ENCODE results near the gene AFG1L. TPM values are rescaled to one million over a fixed set of nuclear protein-coding genes. Genes with fewer than 3 reads are reported as not detected.
"Not testable (repeated sequence)": the region's sequence is repeated elsewhere in the genome, so short reads cannot be mapped to it uniquely, and the experiment has no call there.

Gene AFG1L
- total RNA-seq, 2 experiments from 2014 or later = 5.3 to 6.3 TPM

DNA sequence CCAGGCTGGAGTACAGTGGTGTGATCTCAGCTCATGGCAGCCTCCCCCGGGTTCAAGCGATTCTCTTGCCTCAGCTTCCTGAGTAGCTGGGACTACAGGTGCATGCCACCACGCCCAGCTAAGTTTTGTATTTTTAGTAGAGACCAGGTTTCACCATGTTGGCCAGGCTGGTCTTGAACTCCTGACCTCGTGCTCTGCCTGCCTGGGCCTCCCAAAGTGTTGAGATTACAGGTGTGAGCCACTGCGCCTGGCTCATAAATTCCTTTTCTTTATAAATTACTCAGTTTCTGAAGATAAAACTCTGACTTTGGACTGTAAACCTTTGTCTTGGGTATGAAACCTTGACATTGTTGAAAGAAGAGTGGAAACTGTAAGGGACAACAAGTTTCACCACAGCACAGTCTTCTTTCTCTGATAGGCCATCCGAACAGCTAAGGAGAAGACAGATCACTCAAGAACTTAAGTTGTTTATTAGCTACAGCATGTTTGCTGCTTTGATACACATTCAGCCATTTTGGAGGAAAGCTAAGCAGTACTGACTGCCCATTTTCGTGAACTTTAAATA, 35.4 kb downstream of the AFG1L start:
- DNase-seq; H3K9me3 Mint-ChIP-seq; intact Hi-C loops (cut with micrococcal nuclease); POLR2A ChIA-PET; H3K4me3 Mint-ChIP-seq; CTCF ChIA-PET; H3K27ac Mint-ChIP-seq; H3K4me1 Mint-ChIP-seq (ENCODE audit: low read depth); H3K27me3 Mint-ChIP-seq: not testable (repeated sequence)
- peaks cover 14% of the 10 kb centered on the region for H3K36me3 Mint-ChIP-seq

- ChIA-PET POLR2A (no interaction called here), CTCF (no interaction called here)
- H3K4me3 Mint-ChIP-seq = no peak overlapping the region
- intact Hi-C loops (cut with micrococcal nuclease) = no loop called here
- H3K4me1 Mint-ChIP-seq (ENCODE audit: low read depth) = no peaks in the 10 kb centered on the region
- H3K9me3 Mint-ChIP-seq = no peaks in the 10 kb centered on the region
- no peaks in the 10 kb centered on the region for H3K27me3 Mint-ChIP-seq
- peaks cover 14% of the 10 kb centered on the region for H3K36me3 Mint-ChIP-seq
- no peak overlapping the region for H3K27ac Mint-ChIP-seq
- DNase-seq = no peak
Observed at GRCh38 chr6:108330806-108331205, 36.0 kb downstream of the AFG1L start.

- peaks cover 11% of the 10 kb centered on the region for H3K36me3 Mint-ChIP-seq
- no peaks in the 10 kb centered on the region for H3K4me1 Mint-ChIP-seq (ENCODE audit: low read depth)
- no peak overlapping the region for H3K4me3 Mint-ChIP-seq
- no peak overlapping the region for H3K27ac Mint-ChIP-seq
- intact Hi-C loops (cut with micrococcal nuclease) = no loop called here
- DNase-seq = no peak
- no peaks in the 10 kb centered on the region for H3K9me3 Mint-ChIP-seq
- H3K27me3 Mint-ChIP-seq = no peaks in the 10 kb centered on the region
- ChIA-PET POLR2A (no interaction called here), CTCF (no interaction called here)
Observed at GRCh38 chr6:108331982-108332381, 37.1 kb downstream of the AFG1L start.

DNA sequence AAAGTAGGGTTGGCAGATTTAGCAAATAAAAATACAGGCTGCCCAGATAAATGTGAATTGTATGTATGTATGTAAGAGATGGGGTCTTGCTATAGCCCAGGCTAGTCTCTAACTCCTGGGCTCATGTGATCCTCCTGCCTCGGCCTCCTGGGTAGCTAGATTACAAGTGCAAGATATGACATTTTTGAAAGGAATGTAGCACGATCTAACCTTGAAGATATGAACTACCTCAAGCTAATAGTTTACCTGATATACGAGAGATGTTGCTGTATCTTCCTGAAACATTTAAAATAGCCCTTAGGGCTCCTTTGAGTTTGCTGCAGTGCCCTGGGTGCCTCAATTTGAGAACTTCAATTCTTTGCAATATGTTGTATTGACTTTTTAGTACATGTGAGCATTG, 42.1 kb downstream of the AFG1L start:
- DNase-seq = no peak
- H3K27me3 Mint-ChIP-seq = no peaks in the 10 kb centered on the region
- ChIA-PET CTCF (no interaction called here), POLR2A (no interaction called here)
- intact Hi-C loops (cut with micrococcal nuclease) = no loop called here
- no peaks in the 10 kb centered on the region for H3K9me3 Mint-ChIP-seq
- H3K4me3 Mint-ChIP-seq = no peak overlapping the region
- no peak overlapping the region for H3K27ac Mint-ChIP-seq
- no peaks in the 10 kb centered on the region for H3K4me1 Mint-ChIP-seq (ENCODE audit: low read depth)
- H3K36me3 Mint-ChIP-seq = no peaks in the 10 kb centered on the region

GRCh38 chr6:108337721-108338120, 42.9 kb downstream of the AFG1L start:
- CTCF ChIA-PET = no interaction called here
- Mint-ChIP-seq H3K27ac (no peak overlapping the region), H3K27me3 (no peaks in the 10 kb centered on the region), H3K9me3 (no peaks in the 10 kb centered on the region), H3K4me1 (ENCODE audit: low read depth) (no peaks in the 10 kb centered on the region), H3K4me3 (no peak overlapping the region), H3K36me3 (no peaks in the 10 kb centered on the region)
- DNase-seq = no peak
- POLR2A ChIA-PET = no interaction called here
- intact Hi-C loops (cut with micrococcal nuclease) = no loop called here

DNA sequence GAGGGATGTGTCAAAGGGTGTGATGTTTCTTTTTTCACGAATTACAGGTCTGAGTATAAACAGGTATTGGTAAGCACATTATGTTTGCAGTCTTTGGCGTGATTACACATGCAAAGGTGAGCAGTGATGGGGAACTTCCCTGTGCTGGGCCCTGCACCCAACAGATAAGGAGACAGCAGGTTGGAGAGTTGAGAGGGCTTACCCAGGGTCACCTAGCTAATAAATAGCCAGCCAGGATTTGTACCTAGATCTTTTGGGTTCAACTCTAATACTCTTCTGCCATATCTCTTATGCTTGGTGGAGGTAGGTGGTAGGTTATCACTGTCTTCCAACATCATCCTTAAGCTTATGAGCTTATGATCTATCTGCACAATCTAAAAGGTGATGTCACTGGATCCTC, 46.5 kb downstream of the AFG1L start:
- Mint-ChIP-seq H3K4me1 (ENCODE audit: low read depth) (no peaks in the 10 kb centered on the region), H3K4me3 (no peak overlapping the region), H3K27me3 (no peaks in the 10 kb centered on the region), H3K27ac (no peak overlapping the region), H3K9me3 (no peaks in the 10 kb centered on the region), H3K36me3 (peaks cover 3% of the 10 kb centered on the region)
- no peak for DNase-seq
- POLR2A ChIA-PET = no interaction called here
- CTCF ChIA-PET = no interaction called here
- intact Hi-C loops (cut with micrococcal nuclease) = no loop called here

DNA sequence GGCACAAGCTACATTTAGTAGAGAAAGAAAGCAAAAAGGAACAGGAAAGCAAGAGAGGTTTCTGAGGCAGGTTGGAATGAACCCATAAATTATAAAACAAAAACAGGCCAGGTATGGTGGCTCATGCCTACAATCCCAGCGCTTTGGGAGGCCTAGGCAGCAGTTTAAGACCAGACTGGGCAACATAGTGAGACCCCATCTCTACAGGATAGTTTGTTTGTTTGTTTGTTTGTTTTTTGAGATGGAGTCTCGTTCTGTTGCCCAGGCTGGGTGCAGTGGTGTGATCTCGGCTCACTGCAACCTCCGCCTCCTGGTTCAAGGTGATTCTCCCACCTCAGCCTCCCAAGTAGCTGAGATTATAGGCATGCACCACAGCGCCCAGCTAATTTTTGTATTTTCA, 49.0 kb downstream of the AFG1L start:
- Mint-ChIP-seq H3K4me3 (no peak overlapping the region), H3K36me3 (peaks cover 10% of the 10 kb centered on the region), H3K4me1 (ENCODE audit: low read depth) (peaks cover 7% of the 10 kb centered on the region), H3K27ac (no peak overlapping the region), H3K9me3 (no peaks in the 10 kb centered on the region), H3K27me3 (no peaks in the 10 kb centered on the region)
- ChIA-PET CTCF (no interaction called here), POLR2A (no interaction called here)
- DNase-seq = no peak
- intact Hi-C loops (cut with micrococcal nuclease) = no loop called here

DNA sequence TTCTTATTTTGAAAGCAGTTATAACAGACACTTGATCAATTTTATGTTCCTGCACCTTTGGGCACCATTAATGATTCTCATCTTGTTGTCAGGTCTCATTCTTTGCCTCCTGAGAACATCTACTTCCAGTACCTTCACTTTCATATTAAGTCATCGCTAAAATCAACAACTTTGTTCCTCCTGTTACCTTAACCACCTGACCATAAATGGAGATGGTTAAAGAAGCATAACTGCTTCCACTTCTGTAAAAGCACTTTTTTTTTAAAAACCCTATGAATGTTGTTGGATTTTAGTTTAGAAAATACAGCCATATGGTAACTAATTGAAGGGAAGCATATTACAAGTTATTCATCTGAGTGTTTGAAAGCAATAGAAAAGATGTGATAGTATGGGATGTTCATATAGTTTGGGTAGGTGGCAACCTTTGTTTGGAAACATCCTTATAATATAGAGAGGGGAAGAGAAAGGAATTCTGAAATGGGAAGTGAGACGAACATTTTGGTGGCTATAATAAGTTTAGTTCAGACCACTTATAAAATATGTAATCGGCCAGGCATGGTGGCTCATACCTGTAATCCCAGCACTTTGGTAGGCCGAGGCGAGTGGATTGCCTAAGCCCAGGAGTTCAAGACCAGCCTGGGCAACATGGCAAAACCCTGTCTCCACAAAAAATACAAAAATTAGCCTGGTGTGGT, 53.9 kb downstream of the AFG1L start:
- intact Hi-C loops (cut with micrococcal nuclease) = no loop called here
- Mint-ChIP-seq H3K4me1 (ENCODE audit: low read depth) (peaks cover 8% of the 10 kb centered on the region), H3K36me3 (peaks cover 10% of the 10 kb centered on the region), H3K27ac (peak overlapping the region; percentile 11), H3K4me3 (no peak overlapping the region), H3K9me3 (no peaks in the 10 kb centered on the region), H3K27me3 (no peaks in the 10 kb centered on the region)
- no peak for DNase-seq
- POLR2A ChIA-PET = no interaction called here
- CTCF ChIA-PET = no interaction called here

GRCh38 chr6:108350528-108350927, 55.7 kb downstream of the AFG1L start:
- POLR2A ChIA-PET = no interaction called here
- DNase-seq = no peak
- Mint-ChIP-seq H3K36me3 (peaks cover 10% of the 10 kb centered on the region), H3K27me3 (no peaks in the 10 kb centered on the region), H3K4me3 (no peak overlapping the region), H3K27ac (no peak overlapping the region), H3K4me1 (ENCODE audit: low read depth) (peaks cover 8% of the 10 kb centered on the region), H3K9me3 (no peaks in the 10 kb centered on the region)
- CTCF ChIA-PET = no interaction called here
- intact Hi-C loops (cut with micrococcal nuclease) = no loop called here

GRCh38 chr6:108353853-108354252, 59.0 kb downstream of the AFG1L start:
- Mint-ChIP-seq H3K4me3 (no peak overlapping the region), H3K27me3 (no peaks in the 10 kb centered on the region), H3K4me1 (ENCODE audit: low read depth) (peaks cover 2% of the 10 kb centered on the region), H3K9me3 (no peaks in the 10 kb centered on the region), H3K36me3 (peaks cover 12% of the 10 kb centered on the region), H3K27ac (no peak overlapping the region)
- intact Hi-C loops (cut with micrococcal nuclease) = no loop called here
- ChIA-PET POLR2A (no interaction called here), CTCF (no interaction called here)
- no peak for DNase-seq

DNA sequence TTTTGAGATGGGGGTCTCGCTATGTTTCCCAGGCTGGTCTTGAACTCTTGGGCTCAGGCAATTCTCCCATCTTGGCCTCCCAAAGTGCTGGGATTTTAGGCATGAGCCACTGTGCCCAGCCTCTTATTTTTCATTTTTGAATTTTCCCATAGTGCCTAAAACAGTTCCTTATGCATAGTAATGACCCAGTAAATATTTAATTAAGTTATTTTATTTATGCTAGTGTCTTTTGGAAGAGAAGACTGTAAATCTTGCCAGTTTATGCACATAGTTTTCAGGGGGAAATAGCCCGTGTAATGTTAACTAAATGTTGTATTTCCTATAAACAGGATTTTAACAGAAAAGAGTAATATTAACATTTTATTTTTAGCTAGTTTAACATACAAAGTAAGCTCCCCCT, 60.3 kb downstream of the AFG1L start:
- Mint-ChIP-seq H3K27me3 (no peaks in the 10 kb centered on the region), H3K36me3 (peaks cover 14% of the 10 kb centered on the region), H3K27ac (no peak overlapping the region), H3K9me3 (no peaks in the 10 kb centered on the region), H3K4me3 (no peak overlapping the region), H3K4me1 (ENCODE audit: low read depth) (no peaks in the 10 kb centered on the region)
- POLR2A ChIA-PET = no interaction called here
- no peak for DNase-seq
- intact Hi-C loops (cut with micrococcal nuclease) = no loop called here
- CTCF ChIA-PET = interaction anchor here (1.0 kb wide), 1 partner anchor 137 kb away, joined by 3 read pairs; no protein-coding TSS in a partner anchor

DNA sequence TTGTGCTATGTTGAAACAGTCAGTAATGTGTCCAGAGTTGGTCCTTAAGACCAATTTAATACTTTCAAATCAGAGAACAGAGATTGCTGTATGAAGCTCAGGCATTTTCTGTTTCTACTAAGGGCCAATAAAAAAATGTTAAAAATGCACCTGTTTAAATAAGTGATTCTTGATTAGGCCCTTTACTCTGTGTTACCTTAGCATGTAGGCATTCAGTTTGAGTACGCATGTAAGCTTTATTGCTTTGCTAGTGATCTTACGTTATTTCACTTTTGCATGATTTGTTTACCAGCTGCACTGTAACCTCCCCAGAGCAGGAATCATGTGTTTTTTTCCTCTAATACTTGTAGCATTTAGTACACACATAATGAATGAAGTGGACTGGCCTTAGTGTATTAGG, 61.0 kb downstream of the AFG1L start:
- Mint-ChIP-seq H3K27ac (no peak overlapping the region), H3K36me3 (peaks cover 14% of the 10 kb centered on the region), H3K4me3 (no peak overlapping the region), H3K4me1 (ENCODE audit: low read depth) (no peaks in the 10 kb centered on the region), H3K9me3 (no peaks in the 10 kb centered on the region), H3K27me3 (no peaks in the 10 kb centered on the region)
- DNase-seq = no peak
- ChIA-PET POLR2A (no interaction called here), CTCF (interaction anchor here (1.0 kb wide), 1 partner anchor 136 kb away, joined by 3 read pairs; no protein-coding TSS in a partner anchor)
- intact Hi-C loops (cut with micrococcal nuclease) = no loop called here
